Measurements from ENCODE around the gene ETV6.

The ETV6 gene

DNA sequence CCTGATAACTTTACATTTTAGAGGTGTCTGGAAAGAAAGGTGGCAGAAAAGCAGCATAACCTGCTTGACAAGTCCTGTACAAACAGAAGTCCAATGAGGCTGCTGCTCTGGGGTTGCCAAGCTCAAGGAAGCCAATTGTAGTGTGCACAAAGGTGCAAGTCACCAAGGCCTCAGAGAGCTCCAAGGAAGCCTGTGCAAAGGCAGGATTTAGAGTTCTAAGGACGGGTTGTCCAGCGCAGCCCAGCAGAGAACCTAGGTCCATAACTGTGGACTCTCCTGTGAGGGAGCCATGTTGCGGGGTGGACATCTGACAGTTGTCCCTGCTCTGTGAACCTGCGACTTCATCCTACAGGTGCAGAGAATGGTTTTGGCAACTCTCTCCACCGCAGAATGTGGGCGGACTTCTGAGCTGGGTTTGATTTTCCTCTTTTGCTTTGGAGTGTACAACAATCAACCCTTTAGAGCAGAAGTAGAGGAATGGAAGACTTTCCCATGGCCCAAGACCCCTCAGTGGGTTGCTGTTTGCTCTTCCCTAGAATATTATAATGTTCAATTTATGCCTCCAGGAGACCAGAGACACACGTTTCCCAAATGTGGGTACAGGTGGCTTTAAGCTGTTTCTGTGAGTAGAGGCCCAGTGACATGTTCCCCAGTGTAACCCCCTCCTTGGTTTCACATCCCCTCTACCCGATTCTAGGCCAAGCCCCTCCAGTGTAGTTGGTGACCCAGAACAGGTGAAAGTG is 81.0 kb downstream of the ETV6 start:
- Histone ChIP-seq H3K27me3 (replicated peaks) (no peaks in the 10 kb centered on the region), H3K4me3 (ENCODE audit: low read depth, low read length) (no peak overlapping the region), H3K27ac (peak overlapping the region; percentile 57), H3K36me3 (replicated peaks) (no peaks in the 10 kb centered on the region)
- TF ChIP-seq, protein P1, sequence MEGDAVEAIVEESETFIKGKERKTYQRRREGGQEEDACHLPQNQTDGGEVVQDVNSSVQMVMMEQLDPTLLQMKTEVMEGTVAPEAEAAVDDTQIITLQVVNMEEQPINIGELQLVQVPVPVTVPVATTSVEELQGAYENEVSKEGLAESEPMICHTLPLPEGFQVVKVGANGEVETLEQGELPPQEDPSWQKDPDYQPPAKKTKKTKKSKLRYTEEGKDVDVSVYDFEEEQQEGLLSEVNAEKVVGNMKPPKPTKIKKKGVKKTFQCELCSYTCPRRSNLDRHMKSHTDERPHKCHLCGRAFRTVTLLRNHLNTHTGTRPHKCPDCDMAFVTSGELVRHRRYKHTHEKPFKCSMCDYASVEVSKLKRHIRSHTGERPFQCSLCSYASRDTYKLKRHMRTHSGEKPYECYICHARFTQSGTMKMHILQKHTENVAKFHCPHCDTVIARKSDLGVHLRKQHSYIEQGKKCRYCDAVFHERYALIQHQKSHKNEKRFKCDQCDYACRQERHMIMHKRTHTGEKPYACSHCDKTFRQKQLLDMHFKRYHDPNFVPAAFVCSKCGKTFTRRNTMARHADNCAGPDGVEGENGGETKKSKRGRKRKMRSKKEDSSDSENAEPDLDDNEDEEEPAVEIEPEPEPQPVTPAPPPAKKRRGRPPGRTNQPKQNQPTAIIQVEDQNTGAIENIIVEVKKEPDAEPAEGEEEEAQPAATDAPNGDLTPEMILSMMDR (IDR thresholded peaks at IDR 0.05; ENCODE audit: low read depth, low read length, missing control alignments) = no peak
- in situ Hi-C loops (cut with HindIII; ENCODE audit: low pct_ligation_motif_present, low sequenced_read_pairs) = no loop called here
- DNase-seq = no peak

DNA sequence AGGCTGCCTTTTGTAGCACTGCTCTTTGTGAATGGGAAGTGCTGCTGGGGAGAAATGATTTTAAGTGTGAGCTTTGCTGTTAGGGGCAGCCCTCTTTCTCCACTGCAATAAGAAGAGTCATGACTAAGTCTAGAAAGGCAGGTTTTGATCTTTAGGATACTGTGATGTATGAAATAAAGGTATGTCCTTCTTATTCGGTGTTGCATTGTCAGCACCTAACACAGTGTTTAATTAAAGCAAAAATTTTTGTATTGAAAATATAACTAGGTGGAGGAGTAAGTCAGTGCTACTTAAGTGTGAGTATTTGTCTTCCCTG is 81.5 kb downstream of the ETV6 start:
- no peaks in the 10 kb centered on the region for H3K36me3 ChIP-seq (replicated peaks)
- H3K27me3 ChIP-seq (replicated peaks) = no peaks in the 10 kb centered on the region
- DNase-seq = no peak
- TF ChIP-seq, protein P1 (IDR thresholded peaks at IDR 0.05; ENCODE audit: low read depth, low read length, missing control alignments) = no peak
- in situ Hi-C loops (cut with HindIII; ENCODE audit: low pct_ligation_motif_present, low sequenced_read_pairs) = no loop called here
- no peak overlapping the region for H3K4me3 ChIP-seq (ENCODE audit: low read depth, low read length)
- peak overlapping the region; percentile 57 for H3K27ac ChIP-seq

DNA sequence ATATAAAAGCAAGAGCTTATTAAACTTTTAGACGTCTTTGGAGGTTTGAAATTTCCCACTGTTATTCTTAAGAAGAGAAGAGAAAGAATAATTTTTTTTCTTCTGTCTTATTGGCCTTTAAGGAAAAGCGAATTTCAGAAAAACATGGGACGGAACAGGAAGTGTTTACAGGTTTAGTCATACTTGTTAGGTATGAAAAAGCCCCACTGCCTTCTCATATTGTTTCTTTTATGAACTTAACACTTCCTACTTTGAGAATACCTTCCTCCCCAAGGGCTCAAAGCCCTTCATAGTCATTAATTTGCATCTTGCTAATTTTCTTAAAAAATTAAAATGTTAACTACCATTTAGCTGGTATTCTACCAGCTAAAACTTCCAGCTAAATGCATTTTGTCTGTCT is 82.0 kb downstream of the ETV6 start:
- in situ Hi-C loops (cut with HindIII; ENCODE audit: low pct_ligation_motif_present, low sequenced_read_pairs) = no loop called here
- Histone ChIP-seq H3K4me3 (ENCODE audit: low read depth, low read length) (no peak overlapping the region), H3K27me3 (replicated peaks) (no peaks in the 10 kb centered on the region), H3K27ac (peak overlapping the region; percentile 57), H3K36me3 (replicated peaks) (no peaks in the 10 kb centered on the region)
- no peak for DNase-seq
- TF ChIP-seq, protein P1 (IDR thresholded peaks at IDR 0.05; ENCODE audit: low read depth, low read length, missing control alignments) = no peak

DNA sequence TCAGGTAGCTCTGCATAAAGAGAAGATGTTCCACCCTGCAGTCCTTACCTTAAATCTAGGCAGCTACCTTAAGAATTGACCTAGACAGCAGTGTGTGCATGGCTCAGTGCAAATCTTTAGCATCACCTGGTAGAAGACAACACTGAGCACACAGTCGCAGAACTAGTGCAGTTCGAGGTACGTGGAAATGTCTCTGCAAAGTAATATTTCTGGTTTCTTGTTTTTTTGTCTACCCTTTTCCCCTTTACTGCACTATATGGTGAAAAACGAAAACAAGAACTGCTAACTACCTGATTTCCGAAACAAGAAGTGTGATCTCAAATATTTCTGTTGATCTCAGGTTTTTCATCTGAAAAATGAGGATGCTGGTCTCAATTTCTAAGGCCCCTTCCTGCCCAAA is 82.5 kb downstream of the ETV6 start:
- Histone ChIP-seq H3K27me3 (replicated peaks) (no peaks in the 10 kb centered on the region), H3K4me3 (ENCODE audit: low read depth, low read length) (no peak overlapping the region), H3K36me3 (replicated peaks) (no peaks in the 10 kb centered on the region), H3K27ac (peak overlapping the region; percentile 57)
- DNase-seq = no peak
- in situ Hi-C loops (cut with HindIII; ENCODE audit: low pct_ligation_motif_present, low sequenced_read_pairs) = no loop called here
- TF ChIP-seq, protein P1 (IDR thresholded peaks at IDR 0.05; ENCODE audit: low read depth, low read length, missing control alignments) = no peak

DNA sequence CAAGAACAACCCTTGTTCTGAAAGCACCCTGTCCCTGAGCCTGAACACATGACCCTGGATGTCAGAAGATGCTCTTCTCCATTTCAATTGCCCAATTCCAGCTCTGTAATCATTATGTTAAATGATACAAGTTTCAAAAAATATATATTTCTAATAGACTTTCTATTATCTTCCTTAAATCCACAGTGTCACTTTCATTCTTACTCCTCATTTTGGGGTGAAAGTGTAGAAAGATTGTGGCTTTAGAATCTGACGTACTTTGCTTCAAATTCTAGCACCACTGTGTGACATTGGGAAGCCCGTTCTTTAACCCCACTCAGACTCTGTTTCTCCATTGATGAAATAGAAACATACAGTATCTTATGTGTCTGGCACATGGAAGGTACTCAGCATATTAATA is 83.2 kb downstream of the ETV6 start:
- no peak overlapping the region for H3K27ac ChIP-seq
- no peaks in the 10 kb centered on the region for H3K27me3 ChIP-seq (replicated peaks)
- in situ Hi-C loops (cut with HindIII; ENCODE audit: low pct_ligation_motif_present, low sequenced_read_pairs) = no loop called here
- H3K36me3 ChIP-seq (replicated peaks) = no peaks in the 10 kb centered on the region
- DNase-seq = no peak
- no peak overlapping the region for H3K4me3 ChIP-seq (ENCODE audit: low read depth, low read length)
- TF ChIP-seq, protein P1 (IDR thresholded peaks at IDR 0.05; ENCODE audit: low read depth, low read length, missing control alignments) = no peak

DNA sequence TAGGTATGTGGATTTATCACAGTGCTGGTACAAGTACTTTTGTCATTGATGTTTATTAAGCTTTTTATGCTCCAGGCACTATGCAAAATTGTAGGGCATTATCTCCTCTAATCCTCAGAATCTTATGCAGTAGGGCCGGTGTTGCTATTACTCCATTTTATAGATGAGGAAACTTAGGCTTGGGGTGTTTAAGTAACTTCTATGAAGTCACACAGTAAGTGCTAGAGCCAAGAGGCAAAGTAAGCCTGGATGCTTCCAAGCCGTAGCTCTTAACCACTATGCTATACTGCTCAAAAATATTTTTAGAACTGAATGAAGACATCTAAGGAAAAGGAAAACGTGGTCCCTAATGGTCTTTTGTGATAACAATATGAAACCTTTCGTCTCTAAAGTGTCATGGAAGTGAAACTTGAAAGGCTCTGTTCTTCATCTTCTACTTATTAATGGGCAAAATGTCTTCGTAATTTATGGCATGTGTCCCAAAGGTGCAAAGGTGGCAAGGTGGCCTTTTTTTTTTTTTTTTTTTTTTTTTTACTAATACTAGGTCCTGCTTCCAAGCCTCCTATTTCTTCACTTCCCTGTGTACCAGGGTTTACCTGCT is 85.2 kb downstream of the ETV6 start:
- DNase-seq = no peak
- TF ChIP-seq, protein P1 (IDR thresholded peaks at IDR 0.05; ENCODE audit: low read depth, low read length, missing control alignments) = no peak
- in situ Hi-C loops (cut with HindIII; ENCODE audit: low pct_ligation_motif_present, low sequenced_read_pairs) = no loop called here
- Histone ChIP-seq H3K27me3 (replicated peaks) (no peaks in the 10 kb centered on the region), H3K27ac (no peak overlapping the region), H3K36me3 (replicated peaks) (no peaks in the 10 kb centered on the region), H3K4me3 (ENCODE audit: low read depth, low read length) (no peak overlapping the region)

All from brain microvascular endothelial cell (primary cell).